ENCODE measurements around the gene DYNC1I2. TPM values are rescaled to one million over a fixed set of nuclear protein-coding genes. Genes with fewer than 3 reads are reported as not detected.

The DYNC1I2 gene
- total RNA-seq, 1 experiment from 2014 or later = 62.9 TPM

DNA sequence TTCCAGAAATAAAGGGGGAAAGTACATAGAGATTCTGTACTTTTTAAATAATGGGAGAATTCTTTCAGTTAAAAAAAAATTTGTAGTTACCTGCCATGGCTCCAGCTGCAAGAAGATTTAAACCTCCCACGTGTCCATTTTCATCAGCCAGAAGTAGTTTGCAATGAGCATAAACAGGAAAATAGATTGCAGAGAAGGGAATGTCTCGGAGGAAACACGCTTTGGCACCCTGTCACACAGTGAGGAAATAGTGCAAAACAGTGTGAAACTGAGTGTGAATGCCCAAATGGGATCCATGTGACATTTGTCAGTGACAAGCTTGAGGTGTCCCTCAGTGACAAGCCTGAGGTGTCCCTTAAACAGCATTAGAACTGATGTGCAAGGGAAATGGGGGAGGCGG is 104.1 kb downstream of the DYNC1I2 start:
- TF ChIP-seq, protein P1, sequence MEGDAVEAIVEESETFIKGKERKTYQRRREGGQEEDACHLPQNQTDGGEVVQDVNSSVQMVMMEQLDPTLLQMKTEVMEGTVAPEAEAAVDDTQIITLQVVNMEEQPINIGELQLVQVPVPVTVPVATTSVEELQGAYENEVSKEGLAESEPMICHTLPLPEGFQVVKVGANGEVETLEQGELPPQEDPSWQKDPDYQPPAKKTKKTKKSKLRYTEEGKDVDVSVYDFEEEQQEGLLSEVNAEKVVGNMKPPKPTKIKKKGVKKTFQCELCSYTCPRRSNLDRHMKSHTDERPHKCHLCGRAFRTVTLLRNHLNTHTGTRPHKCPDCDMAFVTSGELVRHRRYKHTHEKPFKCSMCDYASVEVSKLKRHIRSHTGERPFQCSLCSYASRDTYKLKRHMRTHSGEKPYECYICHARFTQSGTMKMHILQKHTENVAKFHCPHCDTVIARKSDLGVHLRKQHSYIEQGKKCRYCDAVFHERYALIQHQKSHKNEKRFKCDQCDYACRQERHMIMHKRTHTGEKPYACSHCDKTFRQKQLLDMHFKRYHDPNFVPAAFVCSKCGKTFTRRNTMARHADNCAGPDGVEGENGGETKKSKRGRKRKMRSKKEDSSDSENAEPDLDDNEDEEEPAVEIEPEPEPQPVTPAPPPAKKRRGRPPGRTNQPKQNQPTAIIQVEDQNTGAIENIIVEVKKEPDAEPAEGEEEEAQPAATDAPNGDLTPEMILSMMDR (IDR thresholded peaks at IDR 0.05; ENCODE audit: insufficient read depth in 1 of 2, low read depth in 1 of 2, low read length in 1 of 2, severe bottlenecking in 1 of 2, unreplicated experiment in 1 of 2) = no peak
- H3K4me3 Mint-ChIP-seq (ENCODE audit: unreplicated experiment) = no peak overlapping the region
- intact Hi-C loops (cut with micrococcal nuclease; ENCODE audit: unreplicated experiment) = no loop called here
- BruUV-seq (replicated peaks) = no TSS peak
- H3K9me3 Mint-ChIP-seq (ENCODE audit: unreplicated experiment) = no peaks in the 10 kb centered on the region
- H3K4me1 Mint-ChIP-seq (ENCODE audit: low read depth, unreplicated experiment) = peaks cover 15% of the 10 kb centered on the region
- POLR2A ChIA-PET = no interaction called here
- CTCF ChIA-PET = interaction anchor here (0.7 kb wide), 1 partner anchor 13 kb away, joined by 3 read pairs; no protein-coding TSS in a partner anchor
- no peaks in the 10 kb centered on the region for H3K9me3 ChIP-seq
- H3K36me3 ChIP-seq (ENCODE audit: control insufficient read depth, insufficient read depth, low read length) = no peaks in the 10 kb centered on the region
- H3K27me3 ChIP-seq (replicated peaks; ENCODE audit: control insufficient read depth, insufficient read depth, low read length) = no peaks in the 10 kb centered on the region
- no peak overlapping the region for H3K27ac Mint-ChIP-seq (ENCODE audit: unreplicated experiment)
- peaks cover 6% of the 10 kb centered on the region; the same call in 1 of the 2 replicates for H3K4me1 ChIP-seq
- H3K4me3 ChIP-seq (ENCODE audit: low read depth, low read length) = no peak overlapping the region
- H3K36me3 Mint-ChIP-seq (ENCODE audit: insufficient read depth, unreplicated experiment) = no peaks in the 10 kb centered on the region
- H3K27me3 Mint-ChIP-seq (ENCODE audit: insufficient read depth, unreplicated experiment) = no peaks in the 10 kb centered on the region
- no peak for DNase-seq

DNA sequence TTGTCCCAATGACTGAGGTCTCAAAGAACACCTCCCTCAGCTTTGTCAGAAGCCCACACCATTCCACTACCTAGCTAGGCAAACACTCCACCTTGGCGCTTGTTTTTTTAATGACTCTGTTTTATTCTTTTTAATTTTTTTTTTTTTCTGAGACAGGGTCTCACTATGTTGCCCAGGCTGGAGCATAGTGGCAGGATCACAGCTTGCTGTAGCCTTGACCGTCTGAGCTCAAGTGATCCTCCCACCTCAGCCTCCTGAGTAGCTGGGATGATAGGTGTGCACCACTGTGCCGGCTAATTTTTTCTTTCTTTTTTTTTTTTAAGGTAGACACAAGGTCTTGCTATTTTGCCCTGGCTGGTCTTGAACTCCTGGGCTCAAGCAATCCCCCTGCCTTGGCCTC is 104.9 kb downstream of the DYNC1I2 start:
- POLR2A ChIA-PET = no interaction called here
- Histone ChIP-seq H3K4me3 (ENCODE audit: low read depth, low read length) (no peak overlapping the region), H3K36me3 (ENCODE audit: control insufficient read depth, insufficient read depth, low read length) (no peaks in the 10 kb centered on the region), H3K27me3 (replicated peaks; ENCODE audit: control insufficient read depth, insufficient read depth, low read length) (no peaks in the 10 kb centered on the region), H3K9me3 (no peaks in the 10 kb centered on the region), H3K4me1 (peaks cover 6% of the 10 kb centered on the region; the same call in 1 of the 2 replicates)
- no peak overlapping the region for H3K4me3 Mint-ChIP-seq (ENCODE audit: unreplicated experiment)
- no peak for DNase-seq
- no peaks in the 10 kb centered on the region for H3K36me3 Mint-ChIP-seq (ENCODE audit: insufficient read depth, unreplicated experiment)
- intact Hi-C loops (cut with micrococcal nuclease; ENCODE audit: unreplicated experiment) = no loop called here
- peaks cover 12% of the 10 kb centered on the region for H3K4me1 Mint-ChIP-seq (ENCODE audit: low read depth, unreplicated experiment)
- BruUV-seq (replicated peaks) = no TSS peak
- TF ChIP-seq, protein P1 (IDR thresholded peaks at IDR 0.05; ENCODE audit: insufficient read depth in 1 of 2, low read depth in 1 of 2, low read length in 1 of 2, severe bottlenecking in 1 of 2, unreplicated experiment in 1 of 2) = no peak
- CTCF ChIA-PET = no interaction called here
- H3K27me3 Mint-ChIP-seq (ENCODE audit: insufficient read depth, unreplicated experiment) = no peaks in the 10 kb centered on the region
- no peak overlapping the region for H3K27ac Mint-ChIP-seq (ENCODE audit: unreplicated experiment)
- no peaks in the 10 kb centered on the region for H3K9me3 Mint-ChIP-seq (ENCODE audit: unreplicated experiment)

DNA sequence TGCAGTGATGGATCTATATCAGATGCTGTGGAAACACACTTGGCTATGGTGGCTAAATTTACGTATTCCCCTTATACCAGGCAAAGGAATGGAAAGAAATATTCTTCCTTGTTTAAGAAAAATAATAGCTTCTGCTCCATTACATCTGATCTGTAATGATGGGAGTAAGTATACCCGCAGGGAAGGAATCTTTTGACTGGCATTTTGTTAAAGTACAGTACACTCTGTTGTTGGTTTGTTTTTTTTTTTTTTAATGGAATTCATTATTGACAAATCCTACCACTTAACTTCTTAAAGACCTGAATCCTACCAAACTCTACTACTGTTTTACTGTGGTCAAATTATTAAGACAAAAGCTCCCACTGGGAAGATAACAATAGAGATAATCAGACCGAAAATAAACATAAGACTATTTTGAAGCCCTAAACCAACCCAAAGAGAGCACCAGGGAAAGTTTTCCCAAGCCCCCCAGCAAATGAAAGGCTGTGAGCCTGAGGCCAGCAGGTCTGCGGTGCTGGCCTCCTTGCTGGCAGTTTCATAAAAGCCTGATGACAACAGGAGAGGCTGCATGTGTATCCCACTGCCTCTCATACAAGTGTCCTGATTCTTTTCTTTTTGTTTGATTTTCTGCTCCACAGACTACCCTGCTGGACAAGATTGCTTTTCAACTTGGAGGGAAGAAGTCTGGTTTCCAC is 105.8 kb downstream of the DYNC1I2 start:
- Mint-ChIP-seq H3K9me3 (ENCODE audit: unreplicated experiment) (no peaks in the 10 kb centered on the region), H3K36me3 (ENCODE audit: insufficient read depth, unreplicated experiment) (no peaks in the 10 kb centered on the region), H3K27ac (ENCODE audit: unreplicated experiment) (no peak overlapping the region), H3K27me3 (ENCODE audit: insufficient read depth, unreplicated experiment) (no peaks in the 10 kb centered on the region), H3K4me1 (ENCODE audit: low read depth, unreplicated experiment) (peaks cover 9% of the 10 kb centered on the region), H3K4me3 (ENCODE audit: unreplicated experiment) (no peak overlapping the region)
- no TSS peak for BruUV-seq (replicated peaks)
- ChIA-PET POLR2A (no interaction called here), CTCF (interaction anchor here (0.7 kb wide), 1 partner anchor 75 kb away, joined by 3 read pairs; no protein-coding TSS in a partner anchor)
- Histone ChIP-seq H3K4me1 (peaks cover 6% of the 10 kb centered on the region; the same call in 1 of the 2 replicates), H3K9me3 (no peaks in the 10 kb centered on the region), H3K27me3 (replicated peaks; ENCODE audit: control insufficient read depth, insufficient read depth, low read length) (no peaks in the 10 kb centered on the region), H3K4me3 (ENCODE audit: low read depth, low read length) (no peak overlapping the region), H3K36me3 (ENCODE audit: control insufficient read depth, insufficient read depth, low read length) (no peaks in the 10 kb centered on the region)
- TF ChIP-seq, protein P1 (IDR thresholded peaks at IDR 0.05; ENCODE audit: insufficient read depth in 1 of 2, low read depth in 1 of 2, low read length in 1 of 2, severe bottlenecking in 1 of 2, unreplicated experiment in 1 of 2) = no peak
- intact Hi-C loops (cut with micrococcal nuclease; ENCODE audit: unreplicated experiment) = no loop called here
- no peak for DNase-seq

Measured in Caco-2 (cell line).